Fibroblast of lung (primary cell): ENCODE results near the gene NOXRED1. TPM values are rescaled to one million over a fixed set of nuclear protein-coding genes. Genes with fewer than 3 reads are reported as not detected.

Experiments used
- DNase-seq, 2 donors: peaks; one replicate each; pipeline versions ENCODE4 v3.0.0 to v3.0.0-alpha.2; 2010; ENCODE audit warnings: low read depth in 2 of 2
- H2AFZ ChIP-seq: 2 replicates; pipeline ENCODE4 v1.5.1; 2012; ENCODE audit warnings: low read length, control low read depth, inconsistent platforms
- H3K27ac ChIP-seq: 2 replicates; pipeline ENCODE4 v1.5.1; 2011; ENCODE audit warnings: low read length, control low read depth; ENCODE audit not compliant: insufficient read depth
- H3K27me3 ChIP-seq: 2 replicates; pipeline ENCODE4 v1.5.1; 2011; ENCODE audit warnings: mild to moderate bottlenecking, low read length; ENCODE audit not compliant: control insufficient read depth, insufficient read depth
- H3K36me3 ChIP-seq: 2 replicates; pipeline ENCODE4 v1.5.1; 2011; ENCODE audit warnings: low read length; ENCODE audit not compliant: control insufficient read depth, insufficient read depth
- H3K4me1 ChIP-seq: 2 replicates; pipeline ENCODE4 v1.5.1; 2011; ENCODE audit warnings: low read length; ENCODE audit not compliant: control insufficient read depth, insufficient read depth; ENCODE audit errors: extremely low read depth
- H3K4me2 ChIP-seq: 2 replicates; pipeline ENCODE4 v1.5.1; 2011; ENCODE audit warnings: low read length, control low read depth; ENCODE audit not compliant: insufficient read depth; ENCODE audit errors: extremely low read depth
- H3K4me3 ChIP-seq, 4 experiments: fragments of 200-600 bp in 1 of 4; sonication (generic) in 1 of 4; replicated peaks in 1 of 4; 2 replicates each; pipeline ENCODE4 v1.5.1; 2011 to 2016; ENCODE audit warnings: low read length in 4 of 4, low read depth in 3 of 4, mild to moderate bottlenecking in 3 of 4, control low read depth in 2 of 4, inconsistent platforms in 1 of 4, mixed read lengths in 1 of 4; ENCODE audit not compliant: insufficient read depth in 1 of 4; ENCODE audit errors: control extremely low read depth in 1 of 4
- H3K79me2 ChIP-seq: 2 replicates; pipeline ENCODE4 v1.5.1; 2012; ENCODE audit warnings: mild to moderate bottlenecking, low read length, inconsistent platforms; ENCODE audit not compliant: control insufficient read depth, insufficient read depth
- H3K9ac ChIP-seq: 2 replicates; pipeline ENCODE4 v1.5.1; 2011; ENCODE audit warnings: mild to moderate bottlenecking, low read length, control low read depth; ENCODE audit not compliant: insufficient read depth
- H3K9me3 ChIP-seq: 2 replicates; pipeline ENCODE4 v1.5.1; 2012; ENCODE audit warnings: low read depth, low read length; ENCODE audit not compliant: control insufficient read depth, insufficient read depth
- H4K20me1 ChIP-seq: 2 replicates; pipeline ENCODE4 v1.5.1; 2011; ENCODE audit warnings: low read length; ENCODE audit not compliant: control insufficient read depth, insufficient read depth; ENCODE audit errors: extremely low read depth
- EZH2 ChIP-seq: IDR thresholded peaks from 2 replicates; pipeline ENCODE4 v1.5.1; 2012; ENCODE audit warnings: low read length, control low read depth, mild to moderate bottlenecking; ENCODE audit errors: missing control alignments
- polyA plus RNA-seq, 2 donors: library from polyadenylated mRNA; depleted of rRNA in 1 of 2; stranded (reverse) in 1 of 2; unstranded in 1 of 2; fragments of >200 nt; gene quantifications; 2 replicates each; pipeline ENCODE4 v1.2.1, GENCODE V29; 2011 to 2012; ENCODE audit warnings: missing spikeins in 1 of 2
- total RNA-seq: library from RNA; depleted of rRNA; stranded (reverse); fragments of >200 nt; gene quantifications from 2 replicates; pipeline ENCODE4 v1.2.1, GENCODE V29; 2014
- TF ChIP-seq, protein P1 (sequence below), 2 donors: IDR thresholded peaks in 1 of 2; conservative IDR thresholded peaks in 1 of 2; 1 replicate in 1 of 2; 2 replicates in 1 of 2; pipeline ENCODE4 v1.5.1; 2011 to 2012; ENCODE audit warnings: low read length in 2 of 2, control low read depth in 1 of 2, inconsistent platforms in 1 of 2, low read depth in 1 of 2, mild to moderate bottlenecking in 1 of 2

NOXRED1 gene
- total and polyA plus RNA-seq, 2 donors (not counting 1 experiment from before 2014, with no cell fraction given) = 0.14 to 0.83 TPM

DNA sequence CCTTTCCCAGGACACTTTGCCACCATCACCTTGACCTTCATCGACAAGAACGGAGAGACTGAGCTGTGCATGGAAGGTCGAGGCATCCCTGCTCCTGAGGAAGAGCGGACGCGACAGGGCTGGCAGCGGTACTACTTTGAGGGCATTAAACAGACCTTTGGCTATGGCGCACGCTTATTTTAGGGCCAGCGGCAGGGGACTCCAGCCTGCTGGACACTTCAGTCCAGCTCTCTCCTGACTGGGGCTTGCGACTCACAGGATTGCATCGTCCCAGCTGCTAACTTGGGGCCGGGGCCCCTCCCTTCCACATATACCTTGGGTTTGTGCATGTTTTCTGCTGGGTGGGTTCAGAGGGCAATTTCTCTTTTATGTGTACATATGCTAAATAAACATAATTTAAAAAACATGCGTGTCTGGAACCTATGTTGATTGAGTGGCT is 45.8 kb upstream of the NOXRED1 start:
- Histone ChIP-seq H3K79me2 (no peaks in the 10 kb centered on the region), H3K27ac (no peak overlapping the region), H3K27me3 (peaks cover 3% of the 10 kb centered on the region), H3K9ac (no peak overlapping the region), H3K4me1 (no peaks in the 10 kb centered on the region), H2AFZ (no peak overlapping the region), H3K4me3 (no peak overlapping the region), H3K36me3 (peaks cover 10% of the 10 kb centered on the region), H3K4me2 (no peak overlapping the region), H3K9me3 (no peaks in the 10 kb centered on the region), H4K20me1 (no peaks in the 10 kb centered on the region)
- TF ChIP-seq EZH2 = no peak
- TF ChIP-seq, protein P1, sequence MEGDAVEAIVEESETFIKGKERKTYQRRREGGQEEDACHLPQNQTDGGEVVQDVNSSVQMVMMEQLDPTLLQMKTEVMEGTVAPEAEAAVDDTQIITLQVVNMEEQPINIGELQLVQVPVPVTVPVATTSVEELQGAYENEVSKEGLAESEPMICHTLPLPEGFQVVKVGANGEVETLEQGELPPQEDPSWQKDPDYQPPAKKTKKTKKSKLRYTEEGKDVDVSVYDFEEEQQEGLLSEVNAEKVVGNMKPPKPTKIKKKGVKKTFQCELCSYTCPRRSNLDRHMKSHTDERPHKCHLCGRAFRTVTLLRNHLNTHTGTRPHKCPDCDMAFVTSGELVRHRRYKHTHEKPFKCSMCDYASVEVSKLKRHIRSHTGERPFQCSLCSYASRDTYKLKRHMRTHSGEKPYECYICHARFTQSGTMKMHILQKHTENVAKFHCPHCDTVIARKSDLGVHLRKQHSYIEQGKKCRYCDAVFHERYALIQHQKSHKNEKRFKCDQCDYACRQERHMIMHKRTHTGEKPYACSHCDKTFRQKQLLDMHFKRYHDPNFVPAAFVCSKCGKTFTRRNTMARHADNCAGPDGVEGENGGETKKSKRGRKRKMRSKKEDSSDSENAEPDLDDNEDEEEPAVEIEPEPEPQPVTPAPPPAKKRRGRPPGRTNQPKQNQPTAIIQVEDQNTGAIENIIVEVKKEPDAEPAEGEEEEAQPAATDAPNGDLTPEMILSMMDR (conservative IDR thresholded peaks at IDR 0.05 in 1 of 2, IDR thresholded peaks at IDR 0.05 in 1 of 2; ENCODE audit: low read depth in 1 of 2, low read length in 2 of 2) = no peak
- no peak for DNase-seq

DNA sequence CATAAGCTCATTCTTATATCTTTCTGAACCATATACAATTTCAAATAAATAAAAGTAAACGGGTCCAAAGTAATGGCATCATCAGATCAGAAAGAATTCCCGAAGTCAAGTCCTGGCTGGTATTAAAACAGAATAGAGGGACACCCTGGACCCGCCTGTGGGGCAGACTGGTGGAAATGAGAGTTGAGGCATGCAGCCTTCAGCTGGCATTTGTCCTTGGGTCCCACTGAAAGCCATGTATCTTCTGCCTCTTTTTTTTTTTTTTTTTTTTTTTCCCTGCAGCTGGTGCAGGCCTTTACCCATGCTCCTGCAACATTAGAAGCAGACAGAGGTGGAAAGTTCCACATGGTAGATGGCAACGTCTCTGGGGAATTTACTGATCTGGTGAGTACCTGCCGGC is 44.5 kb upstream of the NOXRED1 start:
- no peaks in the 10 kb centered on the region for H3K4me1 ChIP-seq
- peaks cover 16% of the 10 kb centered on the region for H3K36me3 ChIP-seq
- H4K20me1 ChIP-seq = no peaks in the 10 kb centered on the region
- no peak overlapping the region for H3K4me2 ChIP-seq
- H3K9me3 ChIP-seq = no peaks in the 10 kb centered on the region
- no peak overlapping the region for H3K9ac ChIP-seq
- TF ChIP-seq EZH2 = no peak
- TF ChIP-seq, protein P1 (conservative IDR thresholded peaks at IDR 0.05 in 1 of 2, IDR thresholded peaks at IDR 0.05 in 1 of 2; ENCODE audit: low read depth in 1 of 2, low read length in 2 of 2) = no peak
- no peaks in the 10 kb centered on the region for H3K79me2 ChIP-seq
- H3K27me3 ChIP-seq = no peaks in the 10 kb centered on the region
- H3K27ac ChIP-seq = no peak overlapping the region
- no peak for DNase-seq
- H3K4me3 ChIP-seq = no peak overlapping the region
- H2AFZ ChIP-seq = no peak overlapping the region

DNA sequence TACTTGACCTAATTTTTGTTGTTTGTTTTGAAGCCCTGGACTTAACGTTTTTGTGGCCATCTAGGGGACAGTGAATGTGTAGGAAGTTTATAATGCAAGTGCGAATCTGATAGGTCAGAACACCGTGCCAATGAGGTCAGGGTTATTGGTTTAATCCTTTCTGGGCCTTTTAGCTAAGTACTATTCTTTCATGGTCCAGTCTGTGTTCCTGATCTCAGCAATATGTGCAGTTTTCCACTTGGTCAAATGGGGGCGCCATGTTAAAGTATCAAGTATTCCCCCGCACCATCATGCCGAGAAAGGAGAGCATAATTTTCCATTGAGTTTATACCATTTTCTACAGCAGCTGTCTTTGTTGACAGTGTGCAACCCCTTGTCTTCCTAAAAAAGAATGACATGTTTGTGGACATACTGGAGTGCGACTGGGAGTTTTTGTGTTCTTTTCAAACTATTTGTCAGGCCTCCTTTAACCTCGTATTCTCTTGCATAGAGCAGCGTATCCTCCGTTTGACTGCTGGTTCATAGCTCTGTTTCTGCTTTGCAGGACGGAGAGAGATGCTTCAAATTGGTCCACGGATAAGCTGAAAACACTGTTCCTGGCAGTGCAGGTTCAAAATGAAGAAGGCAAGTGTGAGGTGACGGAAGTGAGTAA is 35.9 kb upstream of the NOXRED1 start:
- no peak overlapping the region for H3K9ac ChIP-seq
- peaks cover 20% of the 10 kb centered on the region for H3K36me3 ChIP-seq
- TF ChIP-seq, protein P1 (conservative IDR thresholded peaks at IDR 0.05 in 1 of 2, IDR thresholded peaks at IDR 0.05 in 1 of 2; ENCODE audit: low read depth in 1 of 2, low read length in 2 of 2) = peak; percentile 80 to 82
- no peak for TF ChIP-seq EZH2
- DNase-seq = peak; percentile 57 to 81
- no peak overlapping the region for H2AFZ ChIP-seq
- peaks cover 2% of the 10 kb centered on the region for H4K20me1 ChIP-seq
- H3K9me3 ChIP-seq = no peaks in the 10 kb centered on the region
- no peaks in the 10 kb centered on the region for H3K27me3 ChIP-seq
- peak overlapping the region; percentile 72 to 99 (median 87) for H3K4me3 ChIP-seq
- peaks cover 31% of the 10 kb centered on the region for H3K79me2 ChIP-seq
- peaks cover 2% of the 10 kb centered on the region for H3K4me1 ChIP-seq
- H3K4me2 ChIP-seq = peak overlapping the region; percentile 98
- H3K27ac ChIP-seq = peak overlapping the region; percentile 38
